Fibroblast of lung (primary cell): Measurements from ENCODE around the gene KIF17.

Experiments used
- EZH2 ChIP-seq: IDR thresholded peaks from 2 replicates; pipeline ENCODE4 v1.5.1; 2012; ENCODE audit warnings: low read length, control low read depth, mild to moderate bottlenecking; ENCODE audit errors: missing control alignments
- TF ChIP-seq, protein P1 (sequence below), 2 donors: IDR thresholded peaks in 1 of 2; conservative IDR thresholded peaks in 1 of 2; 1 replicate in 1 of 2; 2 replicates in 1 of 2; pipeline ENCODE4 v1.5.1; 2011 to 2012; ENCODE audit warnings: low read length in 2 of 2, control low read depth in 1 of 2, inconsistent platforms in 1 of 2, low read depth in 1 of 2, mild to moderate bottlenecking in 1 of 2

DNA sequence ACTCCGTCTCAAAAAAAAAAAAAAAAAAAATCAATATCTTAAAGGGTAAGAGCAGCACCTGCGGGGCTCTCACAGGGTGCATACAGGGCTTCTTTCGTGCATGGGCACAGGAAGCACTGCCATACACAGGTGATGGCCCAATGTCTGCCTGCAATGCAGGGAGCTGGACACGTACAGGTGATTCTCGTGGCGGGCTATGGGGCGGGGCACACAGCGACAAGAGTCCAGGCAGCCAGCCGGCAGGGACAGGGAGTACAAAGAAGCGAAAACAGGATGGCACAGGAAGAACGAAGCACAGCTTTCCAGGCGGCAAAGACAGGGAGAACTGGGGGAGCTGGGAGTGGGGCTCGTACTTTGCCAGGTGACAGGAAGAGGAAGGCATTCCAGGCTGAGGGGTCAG, 1.6 kb downstream of the KIF17 start:
- TF ChIP-seq, protein P1, sequence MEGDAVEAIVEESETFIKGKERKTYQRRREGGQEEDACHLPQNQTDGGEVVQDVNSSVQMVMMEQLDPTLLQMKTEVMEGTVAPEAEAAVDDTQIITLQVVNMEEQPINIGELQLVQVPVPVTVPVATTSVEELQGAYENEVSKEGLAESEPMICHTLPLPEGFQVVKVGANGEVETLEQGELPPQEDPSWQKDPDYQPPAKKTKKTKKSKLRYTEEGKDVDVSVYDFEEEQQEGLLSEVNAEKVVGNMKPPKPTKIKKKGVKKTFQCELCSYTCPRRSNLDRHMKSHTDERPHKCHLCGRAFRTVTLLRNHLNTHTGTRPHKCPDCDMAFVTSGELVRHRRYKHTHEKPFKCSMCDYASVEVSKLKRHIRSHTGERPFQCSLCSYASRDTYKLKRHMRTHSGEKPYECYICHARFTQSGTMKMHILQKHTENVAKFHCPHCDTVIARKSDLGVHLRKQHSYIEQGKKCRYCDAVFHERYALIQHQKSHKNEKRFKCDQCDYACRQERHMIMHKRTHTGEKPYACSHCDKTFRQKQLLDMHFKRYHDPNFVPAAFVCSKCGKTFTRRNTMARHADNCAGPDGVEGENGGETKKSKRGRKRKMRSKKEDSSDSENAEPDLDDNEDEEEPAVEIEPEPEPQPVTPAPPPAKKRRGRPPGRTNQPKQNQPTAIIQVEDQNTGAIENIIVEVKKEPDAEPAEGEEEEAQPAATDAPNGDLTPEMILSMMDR (conservative IDR thresholded peaks at IDR 0.05 in 1 of 2, IDR thresholded peaks at IDR 0.05 in 1 of 2; ENCODE audit: low read depth in 1 of 2, low read length in 2 of 2), result no peak
- TF ChIP-seq EZH2, result no peak
